Liver (tissue), 9 donors: Measurements from ENCODE around the gene RAB2B. TPM values are rescaled to one million over a fixed set of nuclear protein-coding genes. Genes with fewer than 3 reads are reported as not detected.

Experiments used
- DNase-seq: peaks from one replicate; pipeline ENCODE4 v3.0.0-alpha.2; 2017; ENCODE audit warnings: low spot score
- H3K27ac ChIP-seq, 2 donors: one replicate each; pipeline ENCODE4 v1.7.0; 2013; ENCODE audit warnings: inconsistent platforms in 2 of 2, low read length in 2 of 2, control low read depth in 1 of 2, low read depth in 1 of 2, mild to moderate bottlenecking in 1 of 2
- H3K27me3 ChIP-seq, 4 donors: one replicate each; pipeline versions ENCODE4 v1.6.1 to v1.7.0; 2013; ENCODE audit warnings: low read length in 3 of 4, inconsistent platforms in 1 of 4, mild to moderate bottlenecking in 1 of 4, moderate library complexity in 1 of 4; ENCODE audit not compliant: control insufficient read depth in 4 of 4, insufficient read depth in 4 of 4
- H3K36me3 ChIP-seq, 4 donors: one replicate each; pipeline versions ENCODE4 v1.6.1 to v1.7.0; 2013; ENCODE audit warnings: low read length in 3 of 4, mild to moderate bottlenecking in 3 of 4, low read depth in 1 of 4, moderate library complexity in 1 of 4; ENCODE audit not compliant: control insufficient read depth in 4 of 4, insufficient read depth in 3 of 4
- H3K4me1 ChIP-seq, 4 donors: one replicate each; pipeline versions ENCODE4 v1.6.1 to v1.7.0; 2013; ENCODE audit warnings: low read length in 3 of 4, mild to moderate bottlenecking in 3 of 4, moderate library complexity in 1 of 4; ENCODE audit not compliant: control insufficient read depth in 4 of 4, insufficient read depth in 4 of 4
- H3K4me3 ChIP-seq, 3 donors: one replicate each; pipeline versions ENCODE4 v1.6.1 to v1.7.0; 2013; ENCODE audit warnings: low read length in 3 of 3, control low read depth in 1 of 3, low read depth in 1 of 3, mild to moderate bottlenecking in 1 of 3
- H3K9ac ChIP-seq, 2 donors: one replicate each; pipeline ENCODE4 v1.7.0; 2013; ENCODE audit warnings: low read length in 2 of 2, mild to moderate bottlenecking in 2 of 2, moderate library complexity in 2 of 2, control low read depth in 1 of 2, low read depth in 1 of 2
- H3K9me3 ChIP-seq, 4 donors: one replicate each; pipeline versions ENCODE4 v1.6.1 to v1.7.0; 2013; ENCODE audit warnings: low read length in 3 of 4; ENCODE audit not compliant: control insufficient read depth in 4 of 4
- ATF3 ChIP-seq: IDR thresholded peaks from 2 replicates; pipeline ENCODE4 v1.6.1; 2016; ENCODE audit warnings: antibody characterized with exemption
- CTCF ChIP-seq: fragments of 150-350 bp; IDR thresholded peaks from 2 replicates; pipeline ENCODE4 v1.5.1; 2017; ENCODE audit warnings: improper control_type of control experiment, low read depth, low read length; ENCODE audit not compliant: missing input control
- EGR1 ChIP-seq, 2 donors: IDR thresholded peaks; 2 replicates each; pipeline ENCODE4 v1.6.1; 2016 to 2018; ENCODE audit warnings: antibody characterized with exemption in 2 of 2, low read depth in 2 of 2
- FOXA1 ChIP-seq: IDR thresholded peaks from 2 replicates; pipeline ENCODE4 v1.6.1; 2016; ENCODE audit warnings: antibody characterized with exemption
- FOXA2 ChIP-seq: IDR thresholded peaks from 2 replicates; pipeline ENCODE4 v1.6.1; 2016; ENCODE audit warnings: antibody characterized with exemption
- GABPA ChIP-seq, 2 donors: IDR thresholded peaks in 1 of 2; conservative IDR thresholded peaks in 1 of 2; 2 replicates each; pipeline ENCODE4 v1.6.1; 2016; ENCODE audit warnings: antibody characterized with exemption in 2 of 2, mild to moderate bottlenecking in 1 of 2, moderate library complexity in 1 of 2
- HNF4A ChIP-seq, 2 donors: conservative IDR thresholded peaks; 2 replicates each; pipeline ENCODE4 v1.6.1; 2016; ENCODE audit warnings: antibody characterized with exemption in 2 of 2, mild to moderate bottlenecking in 2 of 2
- HNF4G ChIP-seq: IDR thresholded peaks from 2 replicates; pipeline ENCODE4 v1.6.1; 2016; ENCODE audit warnings: antibody characterized with exemption
- JUND ChIP-seq, 2 donors: IDR thresholded peaks; 2 replicates each; pipeline ENCODE4 v1.6.1; 2016; ENCODE audit warnings: antibody characterized with exemption in 2 of 2
- MAX ChIP-seq: IDR thresholded peaks from 2 replicates; pipeline ENCODE4 v1.6.1; 2016; ENCODE audit warnings: antibody characterized with exemption
- NR2F2 ChIP-seq: IDR thresholded peaks from 2 replicates; pipeline ENCODE4 v1.6.1; 2016; ENCODE audit warnings: antibody characterized with exemption
- RAD21 ChIP-seq, 2 donors: IDR thresholded peaks; 2 replicates each; pipeline ENCODE4 v1.6.1; 2016; ENCODE audit warnings: antibody characterized with exemption in 2 of 2, mild to moderate bottlenecking in 2 of 2
- RXRA ChIP-seq, 2 donors: IDR thresholded peaks; 2 replicates each; pipeline ENCODE4 v1.6.1; 2017 to 2018; ENCODE audit warnings: antibody characterized with exemption in 2 of 2, mild to moderate bottlenecking in 1 of 2
- SP1 ChIP-seq: IDR thresholded peaks from 2 replicates; pipeline ENCODE4 v1.6.1; 2018; ENCODE audit warnings: antibody characterized with exemption, mild to moderate bottlenecking
- TAF1 ChIP-seq: conservative IDR thresholded peaks from 2 replicates; pipeline ENCODE4 v1.6.1; 2016; ENCODE audit warnings: antibody characterized with exemption, mild to moderate bottlenecking
- YY1 ChIP-seq: IDR thresholded peaks from 2 replicates; pipeline ENCODE4 v1.6.1; 2016; ENCODE audit warnings: antibody characterized with exemption, mild to moderate bottlenecking
- WGBS: extraction: QIAGEN DNeasy Blood & Tissue Kit; methylation state at CpG from one replicate; pipeline ENCODE4 v1.1.7; 2013; 5-methylcytosine and 5-hydroxymethylcytosine counted together
- polyA plus RNA-seq, 2 donors: library from polyadenylated mRNA; stranded (reverse) in 1 of 2; unstranded in 1 of 2; fragments of 200-250 nt in 1 of 2; fragments of >200 nt in 1 of 2; fragmentation: Nextera tagmentation in 1 of 2; extraction: Ambion mirVana in 1 of 2; gene quantifications; one replicate each; pipeline versions ENCODE4 v1.2.1 to v1.2.3, GENCODE V29; 2013 to 2015
- total RNA-seq, 2 donors: library from RNA; depleted of rRNA; stranded (reverse); fragments of >200 nt; gene quantifications; one replicate each; pipeline ENCODE4 v1.2.3, GENCODE V29; 2014
- TF ChIP-seq, protein P1 (sequence below): IDR thresholded peaks from 2 replicates; pipeline ENCODE4 v1.6.1; 2016; ENCODE audit warnings: antibody characterized with exemption
- TF ChIP-seq, protein P2 (sequence below): IDR thresholded peaks from 2 replicates; pipeline ENCODE4 v1.6.1; 2016; ENCODE audit warnings: antibody characterized with exemption, mild to moderate bottlenecking
- donor health status: healthy.
- donor health status: healthy.
- donor health status: healthy.
- donor health status: healthy.
- donor health status: healthy.

The RAB2B gene
- total and polyA plus RNA-seq, 4 donors: 4.2 to 60.9 (median 10.4) TPM

- peak within 1 kb of the TSS; percentile 69 to 95 (median 94) for H3K4me3 ChIP-seq
- WGBS: under 1% methylated on average over 53 of the region's 53 CpGs
- TF ChIP-seq HNF4G (no peak), GABPA (IDR thresholded peaks at IDR 0.05 in 1 of 2, conservative IDR thresholded peaks at IDR 0.05 in 1 of 2) (peak; percentile 94 to 98), FOXA1 (no peak), RXRA (IDR thresholded peaks at IDR 0.05) (peak; percentile 88 to 93), ATF3 (peak; percentile 59), FOXA2 (no peak), EGR1 (IDR thresholded peaks at IDR 0.05; ENCODE audit: low read depth in 2 of 2) (peak; percentile 63 to 88), YY1 (peak; percentile 100), MAX (peak; percentile 96), NR2F2 (peak; percentile 95), CTCF (no peak), SP1 (peak; percentile 86), HNF4A (conservative IDR thresholded peaks at IDR 0.05) (peak in 1 of 2 donors; percentile 62), JUND (IDR thresholded peaks at IDR 0.05) (peak; percentile 49 to 76), RAD21 (IDR thresholded peaks at IDR 0.05) (peak; percentile 29 to 57), TAF1 (peak; percentile 87)
- TF ChIP-seq, protein P1, sequence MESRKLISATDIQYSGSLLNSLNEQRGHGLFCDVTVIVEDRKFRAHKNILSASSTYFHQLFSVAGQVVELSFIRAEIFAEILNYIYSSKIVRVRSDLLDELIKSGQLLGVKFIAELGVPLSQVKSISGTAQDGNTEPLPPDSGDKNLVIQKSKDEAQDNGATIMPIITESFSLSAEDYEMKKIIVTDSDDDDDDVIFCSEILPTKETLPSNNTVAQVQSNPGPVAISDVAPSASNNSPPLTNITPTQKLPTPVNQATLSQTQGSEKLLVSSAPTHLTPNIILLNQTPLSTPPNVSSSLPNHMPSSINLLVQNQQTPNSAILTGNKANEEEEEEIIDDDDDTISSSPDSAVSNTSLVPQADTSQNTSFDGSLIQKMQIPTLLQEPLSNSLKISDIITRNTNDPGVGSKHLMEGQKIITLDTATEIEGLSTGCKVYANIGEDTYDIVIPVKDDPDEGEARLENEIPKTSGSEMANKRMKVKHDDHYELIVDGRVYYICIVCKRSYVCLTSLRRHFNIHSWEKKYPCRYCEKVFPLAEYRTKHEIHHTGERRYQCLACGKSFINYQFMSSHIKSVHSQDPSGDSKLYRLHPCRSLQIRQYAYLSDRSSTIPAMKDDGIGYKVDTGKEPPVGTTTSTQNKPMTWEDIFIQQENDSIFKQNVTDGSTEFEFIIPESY: peak; percentile 95
- TF ChIP-seq, protein P2, sequence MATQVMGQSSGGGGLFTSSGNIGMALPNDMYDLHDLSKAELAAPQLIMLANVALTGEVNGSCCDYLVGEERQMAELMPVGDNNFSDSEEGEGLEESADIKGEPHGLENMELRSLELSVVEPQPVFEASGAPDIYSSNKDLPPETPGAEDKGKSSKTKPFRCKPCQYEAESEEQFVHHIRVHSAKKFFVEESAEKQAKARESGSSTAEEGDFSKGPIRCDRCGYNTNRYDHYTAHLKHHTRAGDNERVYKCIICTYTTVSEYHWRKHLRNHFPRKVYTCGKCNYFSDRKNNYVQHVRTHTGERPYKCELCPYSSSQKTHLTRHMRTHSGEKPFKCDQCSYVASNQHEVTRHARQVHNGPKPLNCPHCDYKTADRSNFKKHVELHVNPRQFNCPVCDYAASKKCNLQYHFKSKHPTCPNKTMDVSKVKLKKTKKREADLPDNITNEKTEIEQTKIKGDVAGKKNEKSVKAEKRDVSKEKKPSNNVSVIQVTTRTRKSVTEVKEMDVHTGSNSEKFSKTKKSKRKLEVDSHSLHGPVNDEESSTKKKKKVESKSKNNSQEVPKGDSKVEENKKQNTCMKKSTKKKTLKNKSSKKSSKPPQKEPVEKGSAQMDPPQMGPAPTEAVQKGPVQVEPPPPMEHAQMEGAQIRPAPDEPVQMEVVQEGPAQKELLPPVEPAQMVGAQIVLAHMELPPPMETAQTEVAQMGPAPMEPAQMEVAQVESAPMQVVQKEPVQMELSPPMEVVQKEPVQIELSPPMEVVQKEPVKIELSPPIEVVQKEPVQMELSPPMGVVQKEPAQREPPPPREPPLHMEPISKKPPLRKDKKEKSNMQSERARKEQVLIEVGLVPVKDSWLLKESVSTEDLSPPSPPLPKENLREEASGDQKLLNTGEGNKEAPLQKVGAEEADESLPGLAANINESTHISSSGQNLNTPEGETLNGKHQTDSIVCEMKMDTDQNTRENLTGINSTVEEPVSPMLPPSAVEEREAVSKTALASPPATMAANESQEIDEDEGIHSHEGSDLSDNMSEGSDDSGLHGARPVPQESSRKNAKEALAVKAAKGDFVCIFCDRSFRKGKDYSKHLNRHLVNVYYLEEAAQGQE: peak; percentile 73
- H3K9me3 ChIP-seq: no peaks in the 10 kb centered on the region
- DNase-seq: peak; percentile 93
- H3K27me3 ChIP-seq: no peaks in the 10 kb centered on the region
- peak within 1 kb of the TSS; percentile 77 to 88 for H3K9ac ChIP-seq
- H3K4me1 ChIP-seq: peaks cover 0 to 19% (median 13%) of the 10 kb centered on the region in 4 donors
- peaks cover 0 to 2% (median 0%) of the 10 kb centered on the region in 4 donors for H3K36me3 ChIP-seq
- peak within 1 kb of the TSS; percentile 81 to 86 for H3K27ac ChIP-seq
Measured at GRCh38 chr14:21510735-21511657, 34.2 kb upstream of the RAB2B start, which contains the start of gene METTL3. Gene METTL3, minus strand, starts transcription at chr14:21511340. Its CDS starts 117 bp downstream, at chr14:21511223.
